ENCODE measurements around the gene MSH6.

- TF ChIP-seq CTCF (IDR thresholded peaks at IDR 0.05; ENCODE audit: poor library complexity, severe bottlenecking), result no peak
- no peak for TF ChIP-seq EP300 (conservative IDR thresholded peaks at IDR 0.05; ENCODE audit: poor library complexity, severe bottlenecking)
Measured at GRCh38 chr2:47838686-47839085, 55.7 kb downstream of the MSH6 start.

All from neural cell (in vitro differentiated cells).